Activated gamma-delta T cell treated with anti-CD3 and anti-CD28 coated beads, Interleukin-2, amount 50 U/mL, for 16 hours (primary cell): ENCODE results near the gene TRIM56.
"Not testable (repeated sequence)": the region's sequence is repeated elsewhere in the genome, so short reads cannot be mapped to it uniquely, and the experiment has no call there.

ENCODE experiments used
- DNase-seq: peaks from one replicate; pipeline ENCODE4 v3.0.0-alpha.2; 2020; ENCODE audit warnings: low read depth

Gene TRIM56

GRCh38 chr7:101092266-101092905, 7.1 kb downstream of the TRIM56 start:
- DNase-seq: not testable (repeated sequence)

DNA sequence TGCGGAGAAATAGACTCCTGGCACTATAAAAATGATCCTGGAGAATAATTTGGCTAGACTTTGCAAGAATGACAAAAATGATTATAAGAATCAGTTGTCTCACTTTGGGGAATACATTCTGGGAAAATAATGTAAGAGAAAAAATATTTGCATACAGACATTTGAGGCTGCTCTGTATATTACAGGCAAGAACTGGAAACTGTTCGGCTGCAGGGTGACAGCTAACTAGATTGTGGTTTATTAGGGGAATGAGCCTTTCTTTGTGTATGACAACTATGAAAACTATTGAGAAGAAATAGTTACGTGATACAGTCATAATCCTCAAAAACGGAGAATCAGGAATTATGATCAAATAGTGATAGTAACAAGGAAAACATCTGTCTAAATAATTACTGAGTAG, 8.6 kb downstream of the TRIM56 start:
- DNase-seq: no peak

DNA sequence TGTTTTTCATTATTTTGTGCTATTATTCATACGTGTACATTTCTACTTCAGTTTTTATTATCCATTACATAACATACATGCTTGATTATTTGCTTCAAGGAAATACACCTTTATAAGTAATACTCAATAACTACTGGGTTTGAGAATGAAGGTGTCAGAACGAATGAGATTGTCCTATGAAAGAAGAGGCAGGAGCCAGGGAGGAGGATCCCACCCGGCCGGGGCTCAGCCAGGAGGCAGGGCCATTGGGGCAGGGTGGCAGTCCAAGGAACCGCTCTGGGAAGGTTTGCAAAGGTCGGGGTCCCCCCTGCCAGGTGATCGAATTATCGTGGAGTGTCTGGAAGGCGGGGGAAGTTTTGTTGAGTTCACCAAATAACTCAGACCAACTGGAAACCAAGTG, 9.1 kb downstream of the TRIM56 start:
- no peak for DNase-seq

GRCh38 chr7:101094791-101095375, 9.6 kb downstream of the TRIM56 start:
- no peak for DNase-seq

DNA sequence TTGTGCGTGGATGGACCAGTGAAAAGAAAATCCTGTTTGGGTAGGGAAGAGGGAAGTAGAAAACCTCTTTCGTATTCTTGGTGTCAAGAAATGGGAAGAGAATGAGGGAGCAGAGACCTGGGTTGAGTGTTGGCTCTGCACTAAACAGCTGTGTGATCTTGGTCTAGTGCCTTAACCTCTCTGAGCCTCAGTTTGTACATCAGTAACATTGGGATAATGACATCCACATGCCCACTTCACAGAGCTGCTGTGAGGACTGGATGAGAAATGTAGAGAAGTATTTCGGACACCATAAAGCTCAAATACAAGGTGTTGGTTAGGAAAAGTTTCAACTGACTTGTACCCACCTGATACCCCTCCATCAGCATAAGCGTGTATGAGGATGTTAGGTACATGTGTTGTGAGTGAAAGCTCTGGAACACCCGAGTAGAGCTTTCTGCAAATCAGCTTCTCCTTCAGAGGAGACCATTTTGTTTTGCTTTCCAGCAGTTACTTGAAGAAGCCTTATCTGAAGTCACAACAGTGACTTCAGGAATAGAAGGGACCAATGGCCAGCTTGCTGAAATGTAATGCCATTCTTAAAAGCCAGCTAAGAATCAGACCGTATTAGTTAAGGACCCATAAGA, 11.2 kb downstream of the TRIM56 start:
- no peak for DNase-seq

DNA sequence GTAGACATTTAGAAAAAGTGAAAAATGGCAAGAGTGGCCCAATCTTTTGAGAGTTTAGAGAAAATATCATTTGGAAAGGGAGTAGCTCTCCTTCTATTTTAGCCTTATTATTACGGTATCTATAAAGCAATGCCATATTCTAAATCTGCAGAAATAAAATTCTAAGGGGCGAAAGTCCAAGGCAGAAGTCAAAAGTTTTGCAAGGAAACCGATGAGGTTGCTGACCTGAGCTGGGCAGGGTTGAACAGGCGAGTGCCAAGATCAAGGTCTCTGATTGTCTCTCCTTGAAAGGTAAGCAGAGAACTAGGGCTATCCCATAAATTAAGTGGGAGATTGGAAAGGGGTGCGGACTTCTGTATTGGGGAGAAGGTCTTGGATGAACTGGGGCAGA, 11.7 kb downstream of the TRIM56 start:
- DNase-seq: no peak

DNA sequence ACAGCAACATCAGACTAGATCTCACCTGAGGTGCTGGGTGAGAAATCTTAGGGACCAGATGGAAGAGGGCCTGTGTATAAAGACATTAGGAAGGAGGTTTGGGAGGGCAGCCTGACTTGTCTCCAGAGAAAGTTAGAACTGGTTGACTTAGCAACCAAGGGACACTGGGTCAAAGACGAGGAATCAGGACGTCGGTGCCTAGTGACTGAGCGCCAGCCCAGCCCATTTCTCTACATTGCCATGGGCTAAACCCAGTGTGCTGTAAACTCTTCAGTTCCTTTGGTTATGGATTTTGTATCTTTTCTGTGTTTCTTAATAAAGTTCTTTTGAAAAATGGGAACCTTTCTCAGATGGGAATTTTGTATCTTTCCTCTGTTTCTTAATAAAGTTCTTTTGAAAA, 12.3 kb downstream of the TRIM56 start:
- no peak for DNase-seq

GRCh38 chr7:101099969-101100781, 14.9 kb downstream of the TRIM56 start:
- DNase-seq: peak; percentile 25

DNA sequence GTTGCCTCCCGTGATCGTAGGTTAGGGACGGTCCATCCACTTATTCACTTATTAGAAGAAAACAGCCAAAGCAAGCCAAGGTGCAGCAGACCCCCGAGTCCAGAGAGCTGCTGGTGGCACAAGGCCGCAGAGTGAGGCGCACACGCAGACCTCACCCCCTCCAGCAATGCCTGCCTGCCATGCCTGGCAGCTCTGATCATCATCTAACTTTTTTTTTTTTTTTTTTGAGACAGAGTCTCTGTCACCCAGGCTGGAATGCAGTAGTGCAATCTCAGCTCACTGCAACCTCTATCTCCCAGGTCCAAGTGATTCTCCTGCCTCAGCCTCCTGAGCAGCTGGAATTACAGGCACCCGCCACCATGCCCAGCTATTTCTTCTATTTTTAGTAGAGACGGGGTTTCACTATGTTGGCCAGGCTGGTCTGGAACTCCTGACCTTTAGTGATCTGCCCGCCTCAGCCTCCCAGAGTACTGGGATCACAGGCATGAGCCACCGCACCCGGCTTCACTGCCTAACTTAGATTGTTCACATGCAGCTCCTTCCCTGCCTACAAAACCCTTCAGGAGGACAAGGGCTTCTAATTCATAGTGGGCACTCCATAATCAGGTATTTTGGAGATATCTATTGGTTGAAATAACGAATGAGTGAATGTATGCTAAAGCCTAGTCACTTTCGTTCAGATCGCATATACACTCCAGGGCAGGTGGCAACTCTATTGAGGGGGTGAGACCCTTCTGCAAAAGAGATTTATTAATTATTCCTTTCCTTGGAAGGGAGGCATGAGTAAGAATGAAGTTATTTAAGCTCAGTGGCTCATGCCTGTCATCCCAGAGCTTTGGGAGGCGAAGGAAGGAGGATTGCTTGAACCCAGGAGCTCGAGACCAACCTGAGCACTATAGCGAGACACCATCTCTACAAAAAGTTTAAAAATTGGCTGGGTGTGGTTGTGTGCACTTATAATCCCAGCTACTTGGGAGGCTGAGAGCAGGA, 15.9 kb downstream of the TRIM56 start:
- no peak for DNase-seq

- no peak for DNase-seq
These were observed 16.7 kb downstream of the TRIM56 start for GRCh38 chr7:101102026-101102425.

DNA sequence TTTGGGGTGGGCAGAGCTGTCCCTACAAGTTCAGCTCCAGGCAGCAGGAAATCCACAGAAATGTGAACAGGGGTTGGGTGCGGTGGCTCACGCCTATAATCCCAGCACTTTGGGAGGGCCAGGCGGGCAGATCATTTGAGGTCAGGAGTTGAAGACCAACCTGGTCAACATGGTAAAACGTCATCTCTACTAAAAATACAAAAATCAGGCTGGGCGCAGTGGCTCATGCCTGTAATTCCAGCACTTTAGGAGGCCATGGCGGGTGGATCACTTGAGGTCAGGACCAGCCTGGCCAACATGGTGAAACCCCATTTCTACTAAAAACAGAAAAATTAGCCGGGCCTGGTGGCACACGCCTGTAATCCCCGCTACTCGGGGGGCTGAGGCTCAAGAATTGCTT, 18.4 kb downstream of the TRIM56 start:
- not testable (repeated sequence) for DNase-seq

- no peak for DNase-seq
These were observed 19.0 kb downstream of the TRIM56 start for GRCh38 chr7:101104193-101104713.

DNA sequence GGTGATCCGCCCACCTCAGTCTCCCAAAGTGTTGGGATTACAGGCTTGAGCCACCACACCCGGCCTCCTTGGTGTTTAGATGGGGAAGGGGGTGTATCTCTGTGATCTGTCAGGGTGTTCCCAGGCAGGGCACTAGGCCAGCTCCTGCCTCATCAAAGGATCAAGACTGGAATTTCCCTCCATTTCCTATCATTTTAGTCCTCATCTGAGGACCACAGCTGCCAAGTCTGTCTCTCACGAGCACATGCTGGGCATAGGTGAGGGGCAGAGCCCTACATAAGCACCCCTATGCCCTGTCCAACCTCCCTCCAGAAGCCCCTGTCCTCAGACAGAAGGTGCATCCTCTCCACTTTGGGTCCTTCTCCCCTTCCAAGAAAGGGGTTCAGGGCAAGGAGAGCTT, 19.5 kb downstream of the TRIM56 start:
- DNase-seq: no peak

GRCh38 chr7:101105248-101105647, 20.0 kb downstream of the TRIM56 start:
- DNase-seq: not testable (repeated sequence)

GRCh38 chr7:101106386-101106785, 21.1 kb downstream of the TRIM56 start:
- no peak for DNase-seq

GRCh38 chr7:101108330-101108857, 23.1 kb downstream of the TRIM56 start:
- no peak for DNase-seq

GRCh38 chr7:101108961-101109360, 23.7 kb downstream of the TRIM56 start:
- DNase-seq: no peak

DNA sequence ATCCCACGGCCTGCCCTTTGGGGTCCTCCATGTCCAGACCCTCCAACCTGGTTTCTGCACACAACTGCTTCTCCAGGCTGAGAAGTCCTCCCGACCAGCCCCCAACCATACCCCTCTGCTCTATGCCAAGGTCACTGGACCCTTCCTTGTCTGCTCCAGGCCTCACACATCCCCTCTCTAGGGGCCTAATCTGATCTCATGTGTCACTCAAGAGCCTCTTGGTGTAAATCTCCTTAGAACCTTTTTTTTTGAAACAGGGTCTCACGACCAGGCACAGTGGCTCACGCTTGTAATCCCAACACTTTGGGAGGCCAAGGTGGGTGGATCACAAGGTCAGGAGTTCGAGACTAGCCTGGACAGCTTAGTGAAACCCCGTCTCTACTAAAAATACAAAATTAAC, 24.1 kb downstream of the TRIM56 start:
- no peak for DNase-seq

- DNase-seq: no peak
These were observed 26.0 kb downstream of the TRIM56 start for GRCh38 chr7:101111261-101111660.

DNA sequence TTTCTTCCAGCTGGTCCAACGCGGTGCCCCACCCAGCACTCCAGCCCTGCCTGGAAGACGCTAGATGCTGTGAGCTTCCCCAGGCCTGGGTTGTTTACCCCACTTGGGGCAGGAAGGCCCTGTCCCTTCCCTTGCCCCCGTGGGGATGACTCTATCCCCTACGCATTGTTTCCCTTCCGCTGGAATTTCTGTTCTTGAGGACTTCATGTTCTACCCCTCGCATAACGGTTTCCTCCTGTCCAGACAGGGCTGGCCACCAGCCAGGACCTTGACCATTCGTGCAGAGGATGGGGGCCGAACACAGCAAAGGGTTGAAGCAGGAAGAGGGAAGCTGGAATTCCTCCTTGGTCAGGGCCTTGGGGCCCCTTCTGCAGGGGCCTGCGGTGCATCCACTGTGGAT, 27.0 kb downstream of the TRIM56 start:
- no peak for DNase-seq

DNA sequence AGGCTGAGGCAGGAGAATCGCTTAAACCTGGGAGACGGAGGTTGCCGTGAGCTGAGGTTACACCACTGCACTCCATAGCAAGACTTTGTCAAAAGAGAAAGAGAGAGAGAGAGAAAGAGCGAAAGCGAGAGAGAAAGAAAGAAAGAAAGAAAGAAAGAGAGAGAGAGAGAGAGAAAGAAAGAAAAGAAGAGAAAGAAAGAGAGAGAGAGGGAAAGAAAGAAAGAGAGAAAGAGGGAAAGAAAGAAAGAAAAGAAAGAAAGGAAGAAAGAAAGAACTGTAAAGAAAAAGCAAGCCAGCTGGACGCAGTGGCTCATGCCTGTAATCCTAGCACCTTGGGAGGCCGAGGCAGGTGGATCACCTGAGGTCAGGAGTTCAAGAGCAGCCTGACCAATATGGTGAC, 27.9 kb downstream of the TRIM56 start:
- DNase-seq: not testable (repeated sequence)
